Right atrium auricular region (tissue), 2 donors: ENCODE data around the gene SENP7. TPM values are rescaled to one million over a fixed set of nuclear protein-coding genes. Genes with fewer than 3 reads are reported as not detected.
"Not testable (repeated sequence)": the region's sequence is repeated elsewhere in the genome, so short reads cannot be mapped to it uniquely, and the experiment has no call there.

Experiments
- DNase-seq: peaks from one replicate; pipeline ENCODE4 v3.0.0-alpha.2; 2019; ENCODE audit warnings: low spot score
- H3K27ac ChIP-seq, 2 donors: fragments of 200-600 bp; sonication (generic); 1 replicate in 1 of 2; 2 replicates in 1 of 2; pipeline ENCODE4 v1.5.1; 2016 to 2019
- H3K27me3 ChIP-seq, 2 donors: fragments of 200-600 bp; sonication (generic); one replicate each; pipeline versions ENCODE4 v1.5.1 to v1.6.0; 2017 to 2019
- H3K36me3 ChIP-seq: fragments of 200-600 bp; sonication (generic); one replicate; pipeline ENCODE4 v1.5.1; 2016
- H3K4me1 ChIP-seq, 2 donors: fragments of 200-600 bp; sonication (generic); one replicate each; pipeline versions ENCODE4 v1.5.1 to v1.6.0; 2017 to 2019
- H3K4me3 ChIP-seq, 2 donors: fragments of 200-600 bp; sonication (generic); 1 replicate in 1 of 2; 2 replicates in 1 of 2; pipeline ENCODE4 v1.5.1; 2017 to 2019; ENCODE audit warnings: mild to moderate bottlenecking in 1 of 2, moderate library complexity in 1 of 2
- H3K9me3 ChIP-seq, 2 donors: fragments of 200-600 bp; sonication (generic); one replicate each; pipeline ENCODE4 v1.5.1; 2019
- total RNA-seq, 2 donors: library from RNA; depleted of rRNA; stranded (reverse); fragments of >200 nt; gene quantifications; one replicate each; pipeline ENCODE4 v1.1.0, GENCODE V29; 2016
- TF ChIP-seq, protein P1 (sequence below), 2 donors: fragments of 200-600 bp; sonication (generic); IDR thresholded peaks; one replicate each; pipeline ENCODE4 v1.5.1; 2019; ENCODE audit warnings: antibody characterized with exemption in 2 of 2

Gene SENP7
- total RNA-seq, 2 donors from 2014 or later: 6.1 to 10.1 TPM

DNA sequence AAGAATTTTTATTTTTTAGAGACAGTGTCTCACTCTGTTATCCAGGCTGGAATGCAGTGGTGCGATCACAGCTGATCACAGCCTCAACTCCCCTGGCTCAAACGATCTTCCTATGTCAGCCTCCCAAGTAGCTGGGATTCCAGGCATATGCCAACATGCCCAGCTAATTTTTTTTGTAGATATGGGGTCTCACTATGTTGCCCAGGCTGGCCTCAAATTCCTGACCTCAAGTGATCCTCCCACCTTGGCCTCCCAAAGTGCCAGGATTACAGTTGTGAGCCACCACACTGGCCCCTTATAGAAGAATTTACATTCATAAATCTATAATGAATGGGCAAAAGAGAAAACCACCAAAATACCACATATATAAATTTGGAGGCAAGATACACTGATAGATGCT, 15.2 kb downstream of the SENP7 start:
- H3K4me3 ChIP-seq: no peak overlapping the region
- TF ChIP-seq, protein P1, sequence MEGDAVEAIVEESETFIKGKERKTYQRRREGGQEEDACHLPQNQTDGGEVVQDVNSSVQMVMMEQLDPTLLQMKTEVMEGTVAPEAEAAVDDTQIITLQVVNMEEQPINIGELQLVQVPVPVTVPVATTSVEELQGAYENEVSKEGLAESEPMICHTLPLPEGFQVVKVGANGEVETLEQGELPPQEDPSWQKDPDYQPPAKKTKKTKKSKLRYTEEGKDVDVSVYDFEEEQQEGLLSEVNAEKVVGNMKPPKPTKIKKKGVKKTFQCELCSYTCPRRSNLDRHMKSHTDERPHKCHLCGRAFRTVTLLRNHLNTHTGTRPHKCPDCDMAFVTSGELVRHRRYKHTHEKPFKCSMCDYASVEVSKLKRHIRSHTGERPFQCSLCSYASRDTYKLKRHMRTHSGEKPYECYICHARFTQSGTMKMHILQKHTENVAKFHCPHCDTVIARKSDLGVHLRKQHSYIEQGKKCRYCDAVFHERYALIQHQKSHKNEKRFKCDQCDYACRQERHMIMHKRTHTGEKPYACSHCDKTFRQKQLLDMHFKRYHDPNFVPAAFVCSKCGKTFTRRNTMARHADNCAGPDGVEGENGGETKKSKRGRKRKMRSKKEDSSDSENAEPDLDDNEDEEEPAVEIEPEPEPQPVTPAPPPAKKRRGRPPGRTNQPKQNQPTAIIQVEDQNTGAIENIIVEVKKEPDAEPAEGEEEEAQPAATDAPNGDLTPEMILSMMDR (IDR thresholded peaks at IDR 0.05): no peak
- no peaks in the 10 kb centered on the region for H3K27me3 ChIP-seq
- H3K9me3 ChIP-seq: no peaks in the 10 kb centered on the region
- no peak overlapping the region for H3K27ac ChIP-seq
- no peak for DNase-seq
- peaks cover 6% of the 10 kb centered on the region for H3K36me3 ChIP-seq
- no peaks in the 10 kb centered on the region for H3K4me1 ChIP-seq

DNA sequence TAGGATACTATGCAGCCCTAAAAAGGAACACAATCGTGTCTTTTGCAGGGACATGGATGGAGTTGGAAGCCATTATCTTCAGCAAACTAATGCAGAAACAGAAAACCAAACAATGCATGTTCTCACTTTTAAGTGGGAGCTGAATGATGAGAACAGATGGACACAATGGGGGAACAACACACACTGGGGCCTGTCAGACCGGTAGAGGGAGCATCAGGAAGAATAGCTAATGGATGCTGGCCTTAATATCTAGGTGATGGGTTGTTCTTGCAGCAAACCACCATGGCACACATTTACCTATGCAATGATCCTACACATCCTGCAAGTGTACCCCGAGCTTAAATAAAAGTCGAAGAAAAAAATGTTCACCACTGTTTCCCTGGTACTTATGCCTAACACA, 17.5 kb downstream of the SENP7 start:
- Histone ChIP-seq H3K27ac (no peak overlapping the region), H3K9me3 (no peaks in the 10 kb centered on the region), H3K4me1 (no peaks in the 10 kb centered on the region), H3K27me3 (no peaks in the 10 kb centered on the region), H3K36me3 (peaks cover 8% of the 10 kb centered on the region), H3K4me3 (no peak overlapping the region)
- no peak for DNase-seq
- TF ChIP-seq, protein P1 (IDR thresholded peaks at IDR 0.05): no peak

DNA sequence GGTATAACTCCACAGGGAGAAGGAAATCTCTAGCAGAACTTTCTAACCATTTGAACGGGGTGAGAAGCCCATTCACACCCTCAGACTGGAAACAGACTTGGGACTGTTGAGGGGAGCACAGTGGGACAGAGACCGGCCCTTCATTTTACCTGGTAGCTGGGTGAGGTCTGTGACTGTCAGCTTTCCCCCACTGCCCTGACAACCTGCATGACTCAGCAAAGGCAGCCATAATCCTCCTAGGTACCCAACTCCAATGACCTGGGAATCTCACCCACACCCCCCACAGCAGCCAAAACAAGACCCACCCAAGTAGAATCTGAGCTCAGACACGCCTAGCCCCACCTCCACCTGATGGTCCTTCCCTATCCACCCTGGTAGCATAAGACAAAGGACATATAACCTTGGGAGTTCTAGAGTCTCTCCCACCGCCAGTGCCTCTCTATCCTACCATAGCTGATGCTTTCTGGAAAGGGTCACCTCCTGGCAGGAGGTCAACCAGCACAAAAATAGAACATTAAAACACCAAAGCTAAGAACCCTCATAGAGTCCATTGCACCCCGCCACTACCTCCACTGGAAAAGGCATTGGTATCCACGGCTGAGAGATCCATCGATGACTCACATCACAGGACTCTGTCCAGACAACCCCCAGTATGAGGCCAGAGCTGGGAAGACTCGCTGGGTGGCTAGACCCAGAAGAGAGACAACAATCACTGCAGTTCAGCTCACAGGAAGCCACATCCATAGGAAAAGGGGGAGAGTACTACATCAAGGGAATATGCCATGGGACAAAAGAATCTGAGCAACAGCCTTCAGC, 28.0 kb downstream of the SENP7 start:
- no peak for DNase-seq
- TF ChIP-seq, protein P1 (IDR thresholded peaks at IDR 0.05): no peak
- Histone ChIP-seq H3K27ac (no peak overlapping the region), H3K9me3 (no peaks in the 10 kb centered on the region), H3K4me1 (peaks cover 0 to 17% of the 10 kb centered on the region in 2 donors), H3K27me3 (no peaks in the 10 kb centered on the region), H3K4me3 (no peak overlapping the region), H3K36me3 (peaks cover 6% of the 10 kb centered on the region)

DNA sequence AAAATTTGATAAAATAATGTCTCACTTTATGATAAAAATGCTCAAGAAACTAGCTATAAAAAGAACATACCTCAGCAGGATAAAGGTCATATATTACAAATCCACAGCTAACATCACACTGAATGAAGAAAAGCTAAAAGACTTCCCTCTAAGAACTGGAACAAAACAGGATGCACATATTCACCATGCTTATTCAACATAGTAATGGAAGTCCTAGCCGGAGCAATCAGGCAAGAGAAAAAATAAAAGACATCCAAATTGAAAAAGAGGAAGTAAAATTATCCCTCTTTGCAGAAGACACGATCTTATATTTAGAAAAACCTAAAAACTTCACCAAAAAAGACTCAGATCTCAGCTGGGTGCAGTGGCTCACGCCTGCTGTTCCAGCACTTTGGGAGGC, 34.0 kb downstream of the SENP7 start:
- H3K36me3 ChIP-seq: no peaks in the 10 kb centered on the region
- H3K4me1 ChIP-seq: no peaks in the 10 kb centered on the region
- no peaks in the 10 kb centered on the region for H3K27me3 ChIP-seq
- DNase-seq: no peak
- H3K9me3 ChIP-seq: no peaks in the 10 kb centered on the region
- TF ChIP-seq, protein P1 (IDR thresholded peaks at IDR 0.05): no peak
- H3K4me3 ChIP-seq: no peak overlapping the region
- no peak overlapping the region for H3K27ac ChIP-seq

DNA sequence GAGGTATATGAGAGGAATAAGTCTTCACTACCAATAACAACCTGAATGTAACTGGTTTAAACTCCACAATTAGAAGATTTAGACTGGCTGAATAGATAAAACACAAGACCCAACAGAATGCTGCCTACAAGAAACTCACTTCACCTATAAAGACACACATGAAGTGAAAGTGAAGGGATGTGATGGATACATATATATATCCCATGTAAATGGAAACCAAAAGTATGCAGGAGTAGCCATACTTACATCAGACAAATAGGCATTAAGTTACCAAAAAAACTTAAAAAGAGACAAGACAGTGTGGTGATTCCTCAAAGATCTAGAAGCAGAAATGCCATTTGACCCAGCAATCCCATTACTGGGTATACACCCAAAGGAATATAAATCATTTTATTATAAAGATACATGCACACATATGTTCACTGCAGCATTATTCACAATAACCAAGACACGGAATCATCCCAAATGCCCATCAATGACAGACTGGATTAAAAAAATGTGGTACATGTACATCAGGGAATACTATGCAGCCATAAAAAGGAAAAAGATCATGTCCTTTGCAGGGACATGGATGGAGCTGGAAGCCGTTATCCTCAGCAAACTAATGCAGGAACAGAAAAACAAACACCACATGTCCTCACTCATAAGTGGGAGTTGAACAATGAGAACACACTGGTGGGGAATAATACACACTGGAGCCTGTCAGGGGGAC, 38.0 kb downstream of the SENP7 start:
- H3K27me3 ChIP-seq, H3K36me3 ChIP-seq, H3K27ac ChIP-seq, H3K4me3 ChIP-seq, H3K9me3 ChIP-seq, H3K4me1 ChIP-seq, DNase-seq: not testable (repeated sequence)

DNA sequence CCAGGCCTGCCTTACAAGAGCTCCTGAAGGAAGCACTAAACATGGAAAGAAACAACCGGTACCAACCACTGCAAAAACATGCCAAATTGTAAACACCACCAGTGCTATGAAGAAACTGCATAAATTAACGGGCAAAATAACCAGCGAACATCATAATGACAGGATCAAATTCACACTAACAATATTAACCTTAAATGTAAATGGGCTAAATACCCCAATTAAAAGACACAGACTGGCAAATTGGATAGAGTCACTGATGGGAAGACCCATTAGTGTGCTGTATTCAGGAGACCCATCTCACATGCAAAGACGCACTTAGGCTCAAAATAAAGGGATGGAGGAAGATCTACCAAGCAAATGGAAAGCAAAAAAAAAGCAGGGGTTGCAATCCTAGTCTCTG, 44.3 kb downstream of the SENP7 start:
- H3K27me3 ChIP-seq, H3K4me1 ChIP-seq, H3K27ac ChIP-seq, H3K36me3 ChIP-seq, H3K9me3 ChIP-seq, H3K4me3 ChIP-seq, DNase-seq: not testable (repeated sequence)

DNA sequence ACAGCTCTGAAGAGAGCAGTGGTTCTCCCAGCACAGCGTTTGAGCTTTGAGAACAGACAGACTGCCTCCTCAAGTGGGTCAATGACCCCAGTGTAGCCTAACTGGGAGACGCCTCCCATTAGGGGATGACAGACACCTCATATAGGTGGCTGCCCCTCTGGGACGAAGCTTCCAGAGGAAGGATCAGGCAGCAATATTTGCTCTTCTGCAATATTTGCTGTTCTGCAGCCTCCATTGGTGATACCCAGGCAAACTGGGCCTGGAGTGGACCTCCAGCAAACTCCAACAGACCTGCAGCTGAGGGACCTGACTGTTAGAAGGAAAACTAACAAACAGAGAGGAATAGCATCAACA, 45.7 kb downstream of the SENP7 start:
- not testable (repeated sequence) for H3K9me3 ChIP-seq, DNase-seq, H3K27me3 ChIP-seq, H3K4me1 ChIP-seq, H3K36me3 ChIP-seq
- H3K4me3 ChIP-seq: peak overlapping the region in 1 of 2 donors; percentile 39
- peak overlapping the region in 1 of 2 donors; percentile 39 for H3K27ac ChIP-seq
